ENCODE results near the gene FKBP2. TPM values are rescaled to one million over a fixed set of nuclear protein-coding genes. Genes with fewer than 3 reads are reported as not detected.

FKBP2 gene
- total RNA-seq, 1 experiment from 2014 or later: 84.2 TPM

DNA sequence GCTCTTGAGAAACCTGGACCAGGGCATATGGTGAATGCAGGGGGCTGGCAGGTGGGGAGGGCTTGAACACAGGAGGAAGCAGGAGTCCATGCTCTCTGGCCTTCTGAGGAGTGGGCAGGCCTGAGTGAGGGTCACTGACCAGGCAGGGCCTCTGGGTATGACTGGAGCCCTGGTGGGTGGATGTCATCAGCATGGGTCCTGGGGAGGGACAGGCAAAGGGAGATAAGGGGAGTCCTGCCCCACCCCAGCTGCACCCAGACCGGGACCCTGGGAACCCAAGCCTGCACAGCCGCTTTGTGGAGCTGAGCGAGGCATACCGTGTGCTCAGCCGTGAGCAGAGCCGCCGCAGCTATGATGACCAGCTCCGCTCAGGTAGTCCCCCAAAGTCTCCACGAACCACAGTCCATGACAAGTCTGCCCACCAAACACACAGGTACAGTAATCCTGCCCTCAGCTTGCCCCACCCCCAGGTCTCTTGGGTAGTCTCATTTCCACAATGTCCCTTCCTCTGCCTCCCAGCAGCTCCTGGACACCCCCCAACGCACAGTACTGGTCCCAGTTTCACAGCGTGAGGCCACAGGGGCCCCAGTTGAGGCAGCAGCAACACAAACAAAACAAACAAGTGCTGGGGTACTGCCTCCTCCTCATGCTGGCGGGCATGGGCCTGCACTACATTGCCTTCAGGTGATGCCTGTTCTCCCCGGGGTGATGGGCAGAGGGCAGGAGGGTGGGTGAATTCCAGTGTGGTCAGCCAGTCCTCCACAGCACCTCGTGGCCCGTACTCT is 8.5 kb upstream of the FKBP2 start:
- no TSS peak for BruUV-seq (replicated peaks)

DNA sequence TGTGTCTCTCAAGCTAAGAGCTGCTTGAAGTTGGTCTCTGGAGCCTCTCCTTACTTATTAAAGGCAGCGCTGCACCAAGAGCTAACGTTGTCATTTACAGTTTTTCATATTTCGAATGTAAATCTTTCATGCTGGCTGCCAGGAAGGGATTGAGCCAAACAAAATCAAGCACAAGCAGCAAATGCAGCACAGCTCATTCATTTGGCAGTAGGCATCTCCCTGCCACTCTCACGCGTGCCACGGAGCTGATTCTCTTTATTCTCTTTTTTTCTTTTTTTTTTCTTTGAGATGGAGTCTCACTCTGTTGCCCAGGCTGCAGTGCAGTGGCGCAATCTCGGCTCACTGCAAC is 8.0 kb upstream of the FKBP2 start:
- CTCF ChIA-PET: no interaction called here

More for the DNA sequence above, 8.5 kb upstream of the FKBP2 start:
- no peaks in the 10 kb centered on the region; the same call in 1 of the 2 replicates for H3K36me3 ChIP-seq (ENCODE audit: low read depth)
- H3K4me2 ChIP-seq: no peak overlapping the region
- intact Hi-C loops (cut with micrococcal nuclease; ENCODE audit: unreplicated experiment): loop anchor here (5.0 kb wide), 1 partner anchor 45 kb away; the partner anchor contains the start of gene STIP1
- no peak overlapping the region for H3K4me3 ChIP-seq
- H3K9me2 ChIP-seq (ENCODE audit: insufficient read depth): no peaks in the 10 kb centered on the region
- H3K9me3 ChIP-seq (ENCODE audit: insufficient read depth, low read depth): no peaks in the 10 kb centered on the region
- CTCF ChIA-PET: interaction anchor here (0.6 kb wide), 1 partner anchor 69 kb away, joined by 3 read pairs; no protein-coding TSS in a partner anchor
- no peak overlapping the region for H2AFZ ChIP-seq
- POLR2A ChIA-PET (ENCODE audit: unreplicated experiment): interaction anchor here (0.5 to 0.7 kb wide), 3 partner anchors 9 to 99 kb away, joined by 3 read pairs; partner anchors contain the start of gene FKBP2
- H3F3A ChIP-seq (ENCODE audit: insufficient read depth, low read depth): peaks cover 24% of the 10 kb centered on the region
- H3K4me1 ChIP-seq (replicated peaks; ENCODE audit: insufficient read depth): peaks cover 31% of the 10 kb centered on the region
- TF ChIP-seq EZH2 (IDR thresholded peaks at IDR 0.05; ENCODE audit: low read depth): no peak
- TF ChIP-seq, protein P1, sequence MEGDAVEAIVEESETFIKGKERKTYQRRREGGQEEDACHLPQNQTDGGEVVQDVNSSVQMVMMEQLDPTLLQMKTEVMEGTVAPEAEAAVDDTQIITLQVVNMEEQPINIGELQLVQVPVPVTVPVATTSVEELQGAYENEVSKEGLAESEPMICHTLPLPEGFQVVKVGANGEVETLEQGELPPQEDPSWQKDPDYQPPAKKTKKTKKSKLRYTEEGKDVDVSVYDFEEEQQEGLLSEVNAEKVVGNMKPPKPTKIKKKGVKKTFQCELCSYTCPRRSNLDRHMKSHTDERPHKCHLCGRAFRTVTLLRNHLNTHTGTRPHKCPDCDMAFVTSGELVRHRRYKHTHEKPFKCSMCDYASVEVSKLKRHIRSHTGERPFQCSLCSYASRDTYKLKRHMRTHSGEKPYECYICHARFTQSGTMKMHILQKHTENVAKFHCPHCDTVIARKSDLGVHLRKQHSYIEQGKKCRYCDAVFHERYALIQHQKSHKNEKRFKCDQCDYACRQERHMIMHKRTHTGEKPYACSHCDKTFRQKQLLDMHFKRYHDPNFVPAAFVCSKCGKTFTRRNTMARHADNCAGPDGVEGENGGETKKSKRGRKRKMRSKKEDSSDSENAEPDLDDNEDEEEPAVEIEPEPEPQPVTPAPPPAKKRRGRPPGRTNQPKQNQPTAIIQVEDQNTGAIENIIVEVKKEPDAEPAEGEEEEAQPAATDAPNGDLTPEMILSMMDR (conservative IDR thresholded peaks at IDR 0.05): no peak
- no peak overlapping the region for H3K27ac ChIP-seq
- DNase-seq: no peak
- peaks cover 15% of the 10 kb centered on the region for H4K20me1 ChIP-seq (ENCODE audit: insufficient read depth)
- peaks cover 23% of the 10 kb centered on the region for H3K79me2 ChIP-seq (ENCODE audit: low read depth)
- H3K27me3 ChIP-seq (ENCODE audit: insufficient read depth, low read depth): no peaks in the 10 kb centered on the region

DNA sequence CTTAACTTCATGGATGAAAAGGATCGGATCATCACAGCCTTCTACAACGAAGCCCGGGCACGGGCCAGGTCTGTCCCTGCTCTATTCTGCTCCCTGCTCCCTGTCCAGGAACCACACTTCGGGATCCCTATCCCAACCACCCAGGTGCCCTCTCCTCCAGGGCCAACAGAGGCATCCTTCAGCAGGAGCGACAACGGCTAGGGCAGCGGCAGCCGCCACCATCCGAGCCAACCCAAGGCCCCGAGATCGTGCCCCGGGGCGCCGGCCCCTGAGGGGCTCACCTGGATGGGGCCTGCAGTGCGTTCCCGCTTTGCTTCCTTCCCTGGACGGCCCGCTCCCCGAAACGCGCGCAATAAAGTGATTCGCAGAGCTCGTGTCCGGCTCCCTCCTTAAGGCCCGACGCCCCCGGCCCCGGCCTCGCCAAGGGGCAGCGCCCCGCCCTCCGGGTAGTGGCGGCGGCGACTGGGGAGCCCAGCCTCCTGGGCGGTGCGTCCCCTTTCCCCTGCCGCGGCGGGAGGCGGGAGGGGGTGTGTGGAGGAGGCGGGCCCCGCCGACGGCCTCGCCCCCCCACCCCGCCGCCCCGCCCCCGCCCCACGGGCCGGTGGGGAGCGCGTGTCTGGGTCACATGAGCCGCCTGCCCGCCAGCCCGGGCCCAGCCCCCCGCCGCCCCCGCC is 6.8 kb upstream of the FKBP2 start, which contains the start of gene VEGFB:
TSS of gene VEGFB (plus strand) at position 672 of the 674 bp plus-strand sequence. CDS start 250 bp downstream, outside the sequence.
- Histone ChIP-seq H3K9me2 (ENCODE audit: insufficient read depth) (no peaks in the 10 kb centered on the region), H3K27ac (no peak within 1 kb of the TSS), H3K79me2 (ENCODE audit: low read depth) (peaks cover 14% of the 10 kb centered on the region), H3K4me1 (replicated peaks; ENCODE audit: insufficient read depth) (peaks cover 31% of the 10 kb centered on the region), H2AFZ (peak within 1 kb of the TSS; percentile 67; the same call in 1 of the 2 replicates), H3K36me3 (ENCODE audit: low read depth) (no peaks in the 10 kb centered on the region; the same call in 1 of the 2 replicates), H3F3A (ENCODE audit: insufficient read depth, low read depth) (peaks cover 37% of the 10 kb centered on the region), H3K4me2 (peak within 1 kb of the TSS; percentile 93), H4K20me1 (ENCODE audit: insufficient read depth) (peaks cover 13% of the 10 kb centered on the region), H3K27me3 (ENCODE audit: insufficient read depth, low read depth) (no peaks in the 10 kb centered on the region), H3K4me3 (peak within 1 kb of the TSS; percentile 84), H3K9me3 (ENCODE audit: insufficient read depth, low read depth) (no peaks in the 10 kb centered on the region)
- TF ChIP-seq, protein P1 (conservative IDR thresholded peaks at IDR 0.05): no peak
- TF ChIP-seq EZH2 (IDR thresholded peaks at IDR 0.05; ENCODE audit: low read depth): no peak
- CTCF ChIA-PET: no interaction called here
- POLR2A ChIA-PET (ENCODE audit: unreplicated experiment): interaction anchor here (0.7 kb wide), 1 partner anchor 610 kb away, joined by 4 read pairs; no protein-coding TSS in a partner anchor
- peak in 1 of 2 experiments; percentile 87 for DNase-seq
- TSS peak; percentile 37 for BruUV-seq (replicated peaks)
- intact Hi-C loops (cut with micrococcal nuclease; ENCODE audit: unreplicated experiment): loop anchor here (2.0 to 5.0 kb wide), 2 partner anchors 43 to 47 kb away; partner anchors contain the start of gene STIP1

More for the DNA sequence above, 8.0 kb upstream of the FKBP2 start:
- Histone ChIP-seq H3K36me3 (ENCODE audit: low read depth) (no peaks in the 10 kb centered on the region; the same call in 1 of the 2 replicates), H3K27me3 (ENCODE audit: insufficient read depth, low read depth) (no peaks in the 10 kb centered on the region), H3K27ac (no peak overlapping the region), H3K79me2 (ENCODE audit: low read depth) (peaks cover 18% of the 10 kb centered on the region), H3K4me1 (replicated peaks; ENCODE audit: insufficient read depth) (peaks cover 25% of the 10 kb centered on the region), H2AFZ (no peak overlapping the region), H4K20me1 (ENCODE audit: insufficient read depth) (peaks cover 13% of the 10 kb centered on the region), H3K9me3 (ENCODE audit: insufficient read depth, low read depth) (no peaks in the 10 kb centered on the region), H3F3A (ENCODE audit: insufficient read depth, low read depth) (peaks cover 27% of the 10 kb centered on the region), H3K4me3 (no peak overlapping the region), H3K4me2 (no peak overlapping the region; the same call in 1 of the 2 replicates), H3K9me2 (ENCODE audit: insufficient read depth) (no peaks in the 10 kb centered on the region)
- POLR2A ChIA-PET (ENCODE audit: unreplicated experiment): interaction anchor here (0.5 to 0.7 kb wide), 2 partner anchors 8 to 99 kb away, joined by 3 read pairs; partner anchors contain the start of gene FKBP2
- no peak for TF ChIP-seq EZH2 (IDR thresholded peaks at IDR 0.05; ENCODE audit: low read depth)
- TF ChIP-seq, protein P1 (conservative IDR thresholded peaks at IDR 0.05): no peak
- DNase-seq: no peak
- intact Hi-C loops (cut with micrococcal nuclease; ENCODE audit: unreplicated experiment): loop anchor here (5.0 kb wide), 1 partner anchor 46 kb away; the partner anchor contains the start of gene STIP1
- BruUV-seq (replicated peaks): no TSS peak
